Keratinocyte (primary cell): ENCODE measurements around the gene C17orf75.

Source experiments
- EZH2 ChIP-seq: IDR thresholded peaks from one replicate; pipeline ENCODE4 v1.6.1; 2012; ENCODE audit warnings: inconsistent platforms, mild to moderate bottlenecking, low read length, moderate library complexity
- TF ChIP-seq, protein P1 (sequence below), 3 experiments: IDR thresholded peaks in 1 of 3; conservative IDR thresholded peaks in 1 of 3; optimal IDR thresholded peaks in 1 of 3; 2 replicates in 2 of 3; 3 replicates in 1 of 3; pipeline versions ENCODE3 to v1.5.1; 2011; ENCODE audit warnings: low read length in 3 of 3, mild to moderate bottlenecking in 3 of 3, moderate library complexity in 2 of 3, control low read depth in 1 of 3, inconsistent platforms in 1 of 3; ENCODE audit not compliant: insufficient read depth in 2 of 3; ENCODE audit errors: extremely low read depth in 1 of 3

DNA sequence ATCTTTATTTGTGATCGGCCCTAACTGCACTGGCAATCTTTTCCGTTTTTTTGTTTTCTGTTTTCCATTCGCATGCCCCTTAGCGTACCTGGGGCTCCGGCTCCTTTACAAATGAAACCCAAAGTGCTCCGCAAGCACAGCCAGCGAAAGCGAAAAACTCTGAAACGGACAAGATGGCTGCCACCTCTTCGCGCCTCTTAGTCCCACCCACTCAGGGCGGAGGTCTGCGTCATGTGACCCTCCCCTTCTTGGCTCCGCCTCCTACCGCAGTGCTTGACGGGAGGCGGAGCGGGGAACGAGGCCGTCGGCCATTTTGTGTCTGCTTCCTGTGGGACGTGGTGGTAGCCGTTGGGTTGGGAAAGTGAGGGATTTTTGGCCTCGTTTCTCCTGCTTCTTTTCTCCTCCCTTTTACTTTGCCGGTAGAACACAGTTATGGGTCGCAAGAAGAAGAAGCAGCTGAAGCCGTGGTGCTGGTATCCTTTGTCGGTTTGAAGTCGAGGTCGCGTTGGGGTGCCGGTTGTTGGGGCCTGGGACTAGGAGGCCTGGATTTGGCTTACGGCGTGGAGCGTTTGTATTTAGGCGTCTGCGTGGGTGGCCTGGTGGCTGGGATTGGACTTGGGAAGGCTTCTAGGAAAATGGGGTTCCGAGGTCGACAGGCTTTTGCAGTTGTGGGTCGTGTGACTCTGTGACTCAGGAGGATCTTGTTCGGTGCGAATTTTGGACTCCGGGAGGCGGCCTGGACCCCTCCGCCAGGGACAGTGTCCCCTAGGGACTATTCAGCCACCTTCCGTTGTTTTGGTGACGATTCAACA, 8.1 kb upstream of the C17orf75 start, which contains the start of gene ZNF207:
- TF ChIP-seq, protein P1, sequence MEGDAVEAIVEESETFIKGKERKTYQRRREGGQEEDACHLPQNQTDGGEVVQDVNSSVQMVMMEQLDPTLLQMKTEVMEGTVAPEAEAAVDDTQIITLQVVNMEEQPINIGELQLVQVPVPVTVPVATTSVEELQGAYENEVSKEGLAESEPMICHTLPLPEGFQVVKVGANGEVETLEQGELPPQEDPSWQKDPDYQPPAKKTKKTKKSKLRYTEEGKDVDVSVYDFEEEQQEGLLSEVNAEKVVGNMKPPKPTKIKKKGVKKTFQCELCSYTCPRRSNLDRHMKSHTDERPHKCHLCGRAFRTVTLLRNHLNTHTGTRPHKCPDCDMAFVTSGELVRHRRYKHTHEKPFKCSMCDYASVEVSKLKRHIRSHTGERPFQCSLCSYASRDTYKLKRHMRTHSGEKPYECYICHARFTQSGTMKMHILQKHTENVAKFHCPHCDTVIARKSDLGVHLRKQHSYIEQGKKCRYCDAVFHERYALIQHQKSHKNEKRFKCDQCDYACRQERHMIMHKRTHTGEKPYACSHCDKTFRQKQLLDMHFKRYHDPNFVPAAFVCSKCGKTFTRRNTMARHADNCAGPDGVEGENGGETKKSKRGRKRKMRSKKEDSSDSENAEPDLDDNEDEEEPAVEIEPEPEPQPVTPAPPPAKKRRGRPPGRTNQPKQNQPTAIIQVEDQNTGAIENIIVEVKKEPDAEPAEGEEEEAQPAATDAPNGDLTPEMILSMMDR (optimal IDR thresholded peaks at IDR 0.05 in 1 of 3, IDR thresholded peaks at IDR 0.05 in 1 of 3, conservative IDR thresholded peaks at IDR 0.05 in 1 of 3; ENCODE audit: extremely low read depth in 1 of 3, insufficient read depth in 2 of 3, low read length in 3 of 3): no peak
- TF ChIP-seq EZH2: no peak
